Caco-2 (cell line): ENCODE measurements around the gene ABCA7. TPM values are rescaled to one million over a fixed set of nuclear protein-coding genes. Genes with fewer than 3 reads are reported as not detected.

ENCODE experiments used
- BruUV-seq: library from RNA; stranded (reverse); fragments of 400-500 nt; replicated peaks from 2 replicates; lab custom pipeline; 2021; lab: Mats Ljungman, UMichigan
- CTCF ChIA-PET: fragments of 300-600 bp; sonication (Branson Sonifier 250); formaldehyde crosslinking; loops from one replicate; lab custom pipeline; 2022; ENCODE audit warnings: antibody characterized with exemption; lab: Charles Lee
- POLR2A ChIA-PET: fragments of 300-600 bp; sonication (Branson Sonifier 250); formaldehyde crosslinking; loops from one replicate; lab custom pipeline; 2022; ENCODE audit warnings: antibody characterized with exemption; lab: Charles Lee
- DNase-seq, 2 experiments: peaks; one replicate each; pipeline versions ENCODE4 v3.0.0 to v3.0.0-alpha.2; 2020 to 2022
- H3K27me3 ChIP-seq: replicated peaks from 2 replicates; pipeline ENCODE4 v1.6.0; 2011; ENCODE audit warnings: low read length; ENCODE audit not compliant: control insufficient read depth, insufficient read depth
- H3K36me3 ChIP-seq: 2 replicates; pipeline ENCODE4 v1.5.1; 2011; ENCODE audit warnings: low read length; ENCODE audit not compliant: control insufficient read depth, insufficient read depth
- H3K4me1 ChIP-seq: fragments of 250-450 bp; sonication (Bioruptor Pico); 2 replicates; pipeline ENCODE4 v1.5.1; 2020; ENCODE audit warnings: mild to moderate bottlenecking
- H3K4me3 ChIP-seq: 2 replicates; pipeline ENCODE4 v1.5.1; 2011; ENCODE audit warnings: low read depth, mild to moderate bottlenecking, control low read depth, low read length
- H3K9me3 ChIP-seq: fragments of 250-450 bp; sonication (Bioruptor Pico); 2 replicates; pipeline ENCODE4 v1.5.1; 2020; ENCODE audit warnings: mild to moderate bottlenecking, moderate library complexity
- H3K27ac Mint-ChIP-seq: one replicate; pipeline ENCODE4 v1.8.0; 2022; ENCODE audit warnings: mixed read lengths; ENCODE audit not compliant: unreplicated experiment
- H3K27me3 Mint-ChIP-seq: one replicate; pipeline ENCODE4 v1.8.0; 2022; ENCODE audit warnings: mixed read lengths; ENCODE audit not compliant: insufficient read depth, unreplicated experiment
- H3K36me3 Mint-ChIP-seq: one replicate; pipeline ENCODE4 v1.8.0; 2022; ENCODE audit warnings: mild to moderate bottlenecking, mixed read lengths; ENCODE audit not compliant: insufficient read depth, unreplicated experiment
- H3K4me1 Mint-ChIP-seq: one replicate; pipeline ENCODE4 v1.8.0; 2022; ENCODE audit warnings: low read depth, mixed read lengths; ENCODE audit not compliant: unreplicated experiment
- H3K4me3 Mint-ChIP-seq: one replicate; pipeline ENCODE4 v1.8.0; 2022; ENCODE audit warnings: mild to moderate bottlenecking, moderate library complexity, mixed read lengths; ENCODE audit not compliant: unreplicated experiment
- H3K9me3 Mint-ChIP-seq: one replicate; pipeline ENCODE4 v1.8.0; 2022; ENCODE audit warnings: mixed read lengths; ENCODE audit not compliant: unreplicated experiment
- intact Hi-C: fragments of 100-400 bp; cut with micrococcal nuclease; formaldehyde crosslinking; loops from one replicate; pipeline ENCODE4 v1.10.0; 2022; ENCODE audit not compliant: unreplicated experiment
- total RNA-seq: library from RNA; stranded (reverse); gene quantifications from 2 replicates; pipeline ENCODE4 v1.2.3, GENCODE V29; 2022
- TF ChIP-seq, protein P1 (sequence below), 2 experiments: fragments of 200-600 bp in 1 of 2; IDR thresholded peaks; 1 replicate in 1 of 2; 2 replicates in 1 of 2; pipeline versions ENCODE4 v1.5.1 to v1.8.0; 2011 to 2022; ENCODE audit warnings: antibody characterized with exemption in 1 of 2, control low read depth in 1 of 2, inconsistent platforms in 1 of 2, low read depth in 1 of 2, low read length in 1 of 2, mild to moderate bottlenecking in 1 of 2, moderate library complexity in 1 of 2; ENCODE audit not compliant: insufficient read depth in 1 of 2, severe bottlenecking in 1 of 2, unreplicated experiment in 1 of 2

The ABCA7 gene
- total RNA-seq, 1 experiment from 2014 or later: 45.9 TPM

- POLR2A ChIA-PET: no interaction called here
- Mint-ChIP-seq H3K9me3 (no peaks in the 10 kb centered on the region), H3K4me3 (no peak overlapping the region), H3K27me3 (no peaks in the 10 kb centered on the region), H3K36me3 (peaks cover 82% of the 10 kb centered on the region), H3K27ac (no peak overlapping the region), H3K4me1 (no peaks in the 10 kb centered on the region)
- TF ChIP-seq, protein P1, sequence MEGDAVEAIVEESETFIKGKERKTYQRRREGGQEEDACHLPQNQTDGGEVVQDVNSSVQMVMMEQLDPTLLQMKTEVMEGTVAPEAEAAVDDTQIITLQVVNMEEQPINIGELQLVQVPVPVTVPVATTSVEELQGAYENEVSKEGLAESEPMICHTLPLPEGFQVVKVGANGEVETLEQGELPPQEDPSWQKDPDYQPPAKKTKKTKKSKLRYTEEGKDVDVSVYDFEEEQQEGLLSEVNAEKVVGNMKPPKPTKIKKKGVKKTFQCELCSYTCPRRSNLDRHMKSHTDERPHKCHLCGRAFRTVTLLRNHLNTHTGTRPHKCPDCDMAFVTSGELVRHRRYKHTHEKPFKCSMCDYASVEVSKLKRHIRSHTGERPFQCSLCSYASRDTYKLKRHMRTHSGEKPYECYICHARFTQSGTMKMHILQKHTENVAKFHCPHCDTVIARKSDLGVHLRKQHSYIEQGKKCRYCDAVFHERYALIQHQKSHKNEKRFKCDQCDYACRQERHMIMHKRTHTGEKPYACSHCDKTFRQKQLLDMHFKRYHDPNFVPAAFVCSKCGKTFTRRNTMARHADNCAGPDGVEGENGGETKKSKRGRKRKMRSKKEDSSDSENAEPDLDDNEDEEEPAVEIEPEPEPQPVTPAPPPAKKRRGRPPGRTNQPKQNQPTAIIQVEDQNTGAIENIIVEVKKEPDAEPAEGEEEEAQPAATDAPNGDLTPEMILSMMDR (IDR thresholded peaks at IDR 0.05; ENCODE audit: insufficient read depth in 1 of 2, low read depth in 1 of 2, low read length in 1 of 2, severe bottlenecking in 1 of 2, unreplicated experiment in 1 of 2): peak in 1 of 2 experiments; percentile 20
- no peak overlapping the region for H3K4me3 ChIP-seq
- peaks cover 6% of the 10 kb centered on the region for H3K36me3 ChIP-seq
- H3K27me3 ChIP-seq: no peaks in the 10 kb centered on the region
- no peaks in the 10 kb centered on the region for H3K9me3 ChIP-seq
- BruUV-seq: no TSS peak
- CTCF ChIA-PET: no interaction called here
- intact Hi-C loops: no loop called here
- H3K4me1 ChIP-seq: peaks cover 5% of the 10 kb centered on the region; the same call in 1 of the 2 replicates
- no peak for DNase-seq
Measured at GRCh38 chr19:1035998-1036621, 3.8 kb upstream of the ABCA7 start.

DNA sequence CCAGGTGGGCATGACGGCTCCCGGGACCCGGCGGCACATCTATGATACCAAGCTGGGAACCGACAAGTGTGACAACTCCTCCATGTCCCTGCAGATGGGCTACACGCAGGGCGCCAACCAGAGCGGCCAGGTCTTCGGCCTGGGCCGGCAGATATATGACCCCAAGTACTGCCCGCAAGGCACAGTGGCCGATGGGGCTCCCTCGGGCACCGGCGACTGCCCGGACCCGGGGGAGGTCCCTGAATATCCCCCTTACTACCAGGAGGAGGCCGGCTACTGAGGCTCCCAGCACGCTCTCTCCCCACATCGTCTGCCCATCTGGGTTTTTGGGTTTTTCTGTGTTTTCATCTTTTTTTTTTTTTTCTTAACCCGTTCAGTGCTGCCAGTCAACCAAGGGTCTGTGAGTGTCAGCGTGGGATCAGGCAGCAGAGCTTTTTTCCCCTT is 2.3 kb upstream of the ABCA7 start:
- Mint-ChIP-seq H3K27ac (peak overlapping the region; percentile 59), H3K36me3 (peaks cover 75% of the 10 kb centered on the region), H3K9me3 (no peaks in the 10 kb centered on the region), H3K4me1 (no peaks in the 10 kb centered on the region), H3K27me3 (no peaks in the 10 kb centered on the region), H3K4me3 (no peak overlapping the region)
- intact Hi-C loops: no loop called here
- CTCF ChIA-PET: no interaction called here
- H3K4me3 ChIP-seq: no peak overlapping the region
- H3K27me3 ChIP-seq: no peaks in the 10 kb centered on the region
- H3K9me3 ChIP-seq: no peaks in the 10 kb centered on the region
- POLR2A ChIA-PET: interaction anchor here (0.6 kb wide), 1 partner anchor 11 kb away, joined by 3 read pairs; the partner anchor contains the start of gene CNN2
- peaks cover 10% of the 10 kb centered on the region for H3K4me1 ChIP-seq
- no TSS peak for BruUV-seq
- TF ChIP-seq, protein P1 (IDR thresholded peaks at IDR 0.05; ENCODE audit: insufficient read depth in 1 of 2, low read depth in 1 of 2, low read length in 1 of 2, severe bottlenecking in 1 of 2, unreplicated experiment in 1 of 2): no peak
- no peak for DNase-seq
- H3K36me3 ChIP-seq: peaks cover 2% of the 10 kb centered on the region

DNA sequence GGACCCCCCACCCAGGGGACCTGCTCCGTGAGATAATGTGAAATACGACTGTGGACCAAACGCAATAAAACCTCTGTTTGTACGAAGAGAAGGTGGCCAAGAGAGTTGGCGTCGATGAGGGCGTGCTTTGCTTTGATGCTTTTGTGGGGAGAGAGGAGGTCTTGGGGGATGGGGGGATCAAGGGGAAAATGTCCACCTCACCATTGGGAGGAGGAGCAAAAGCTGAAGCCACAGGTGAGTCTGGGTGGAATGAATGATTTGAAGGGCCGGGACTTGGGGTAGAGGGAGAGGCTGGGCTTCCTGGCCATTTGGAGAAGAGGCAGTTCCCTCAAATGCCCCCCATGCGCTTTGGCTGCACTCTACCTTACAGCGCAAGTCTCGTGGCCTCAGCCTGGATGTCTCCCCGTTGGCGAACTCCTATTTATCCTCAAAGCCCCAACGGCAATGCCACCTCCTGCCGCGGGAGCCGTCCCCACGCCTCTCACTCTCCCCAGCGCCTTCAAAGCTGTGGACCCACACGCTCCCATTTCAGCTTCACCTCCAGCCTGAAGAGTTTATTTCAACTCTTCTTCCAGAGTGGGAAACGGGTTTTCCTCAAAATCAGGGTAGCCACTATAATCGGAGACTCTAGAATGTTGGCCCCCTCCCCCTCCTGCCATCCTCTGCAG is 795 bp upstream of the ABCA7 start:
- no peaks in the 10 kb centered on the region for H3K4me1 Mint-ChIP-seq
- DNase-seq: no peak
- Histone ChIP-seq H3K9me3 (no peaks in the 10 kb centered on the region), H3K36me3 (peaks cover 2% of the 10 kb centered on the region), H3K4me1 (peaks cover 10% of the 10 kb centered on the region), H3K27me3 (no peaks in the 10 kb centered on the region), H3K4me3 (no peak overlapping the region)
- H3K36me3 Mint-ChIP-seq: peaks cover 66% of the 10 kb centered on the region
- ChIA-PET POLR2A (interaction anchor here (0.5 to 2.4 kb wide), 7 partner anchors 10 to 230 kb away, joined by 3 to 21 read pairs (median 6); partner anchors contain the start of genes CIRBP and CNN2), CTCF (interaction anchor here (0.8 kb wide), 1 partner anchor 26 kb away, joined by 4 read pairs; no protein-coding TSS in a partner anchor)
- peak overlapping the region; percentile 91 for H3K4me3 Mint-ChIP-seq
- H3K9me3 Mint-ChIP-seq: no peaks in the 10 kb centered on the region
- intact Hi-C loops: no loop called here
- BruUV-seq: no TSS peak
- TF ChIP-seq, protein P1 (IDR thresholded peaks at IDR 0.05; ENCODE audit: insufficient read depth in 1 of 2, low read depth in 1 of 2, low read length in 1 of 2, severe bottlenecking in 1 of 2, unreplicated experiment in 1 of 2): no peak
- H3K27me3 Mint-ChIP-seq: no peaks in the 10 kb centered on the region
- peak overlapping the region; percentile 91 for H3K27ac Mint-ChIP-seq
